Ovary (tissue), 9 donors: ENCODE measurements around the gene NR1H4. TPM values are rescaled to one million over a fixed set of nuclear protein-coding genes. Genes with fewer than 3 reads are reported as not detected.

ENCODE experiments used
- DNase-seq, 5 donors: peaks; one replicate each; pipeline ENCODE4 v3.0.0-alpha.2; 2019 to 2020
- H3K27ac ChIP-seq, 2 donors: fragments of 200-600 bp; one replicate each; pipeline versions ENCODE4 v1.5.1 to v1.8.0; 2019 to 2022
- H3K27me3 ChIP-seq: fragments of 200-600 bp; one replicate; pipeline ENCODE4 v1.8.0; 2022
- H3K36me3 ChIP-seq: fragments of 200-600 bp; sonication (generic); one replicate; pipeline ENCODE4 v1.5.1; 2019
- H3K4me1 ChIP-seq: one replicate; pipeline ENCODE4 v1.8.1; 2013; ENCODE audit warnings: mild to moderate bottlenecking, moderate library complexity; ENCODE audit not compliant: insufficient read depth
- H3K4me3 ChIP-seq: fragments of 200-600 bp; sonication (generic); one replicate; pipeline ENCODE4 v1.5.1; 2017
- H3K9me3 ChIP-seq, 2 donors: fragments of 200-600 bp in 1 of 2; sonication (generic) in 1 of 2; one replicate each; pipeline versions ENCODE4 v1.5.1 to v1.8.1; 2013 to 2019; ENCODE audit warnings: mild to moderate bottlenecking in 1 of 2, moderate library complexity in 1 of 2
- EP300 ChIP-seq: sonication (generic); formaldehyde crosslinking; IDR thresholded peaks from one replicate; pipeline ENCODE4 v1.6.1; 2017; ENCODE audit warnings: antibody characterized with exemption
- POLR2A ChIP-seq: fragments of 450-650 bp; IDR thresholded peaks from one replicate; pipeline ENCODE4 v1.6.1; 2017; ENCODE audit warnings: antibody characterized with exemption, mild to moderate bottlenecking, moderate library complexity
- WGBS, 3 donors: extraction: QIAGEN DNeasy Blood & Tissue Kit in 1 of 3; methylation state at CpG; one replicate each; pipeline versions ENCODE4 v1.1.5 to v1.1.7; 2013 to 2017; 5-methylcytosine and 5-hydroxymethylcytosine counted together
- intact Hi-C, 4 donors: fragments of 100-400 bp; cut with DNase I; formaldehyde crosslinking; loops; one replicate each; pipeline versions ENCODE4 v1.11.0 to v1.15.1; 2022 to 2023
- polyA plus RNA-seq, 2 donors: library from polyadenylated mRNA; stranded (reverse); fragments of 200-250 nt in 1 of 2; fragments of 350-450 nt in 1 of 2; fragmentation: Illumina TruSeq in 1 of 2; extraction: RNeasy Lipid Tissue Mini Kit (QIAGEN cat#74804) in 1 of 2; gene quantifications; one replicate each; pipeline ENCODE4 v1.2.3, GENCODE V29; 2013 to 2014
- total RNA-seq, 7 donors: library from RNA; depleted of rRNA in 2 of 7; stranded (reverse); fragments of >200 nt in 2 of 7; fragmentation: NEBNext Ultra II Directional in 3 of 7; extraction: Animal tissue kit (Norgen Biotek cat#: 25700) in 3 of 7; gene quantifications; one replicate each; pipeline versions ENCODE4 v1.1.0 to v1.2.4, GENCODE V29; 2016 to 2023
- TF ChIP-seq, protein P1 (sequence below), 3 donors: fragments of 450-650 bp in 2 of 3; fragments of 200-600 bp in 1 of 3; IDR thresholded peaks; one replicate each; pipeline versions ENCODE4 v1.5.1 to v1.8.0; 2016 to 2022; ENCODE audit warnings: antibody characterized with exemption in 3 of 3, mild to moderate bottlenecking in 1 of 3
- donor health status: DM: no; HTN: no; CAD: no; lungs with moderate emphysema.
- donor health status: DM: no; HTN: no; CAD: no.
- donor health status: Bipolar disorder and iron deficiency.
- donor health status: DM: yes; HTN: yes; CAD: no.
- donor health status: DM: no; HTN: no; CAD: no.
- donor health status: DM: yes; HTN: yes; CAD: no.

The NR1H4 gene
- total and polyA plus RNA-seq, 9 donors: 8.8 to 26.2 (median 15.2) TPM

- TF ChIP-seq, protein P1, sequence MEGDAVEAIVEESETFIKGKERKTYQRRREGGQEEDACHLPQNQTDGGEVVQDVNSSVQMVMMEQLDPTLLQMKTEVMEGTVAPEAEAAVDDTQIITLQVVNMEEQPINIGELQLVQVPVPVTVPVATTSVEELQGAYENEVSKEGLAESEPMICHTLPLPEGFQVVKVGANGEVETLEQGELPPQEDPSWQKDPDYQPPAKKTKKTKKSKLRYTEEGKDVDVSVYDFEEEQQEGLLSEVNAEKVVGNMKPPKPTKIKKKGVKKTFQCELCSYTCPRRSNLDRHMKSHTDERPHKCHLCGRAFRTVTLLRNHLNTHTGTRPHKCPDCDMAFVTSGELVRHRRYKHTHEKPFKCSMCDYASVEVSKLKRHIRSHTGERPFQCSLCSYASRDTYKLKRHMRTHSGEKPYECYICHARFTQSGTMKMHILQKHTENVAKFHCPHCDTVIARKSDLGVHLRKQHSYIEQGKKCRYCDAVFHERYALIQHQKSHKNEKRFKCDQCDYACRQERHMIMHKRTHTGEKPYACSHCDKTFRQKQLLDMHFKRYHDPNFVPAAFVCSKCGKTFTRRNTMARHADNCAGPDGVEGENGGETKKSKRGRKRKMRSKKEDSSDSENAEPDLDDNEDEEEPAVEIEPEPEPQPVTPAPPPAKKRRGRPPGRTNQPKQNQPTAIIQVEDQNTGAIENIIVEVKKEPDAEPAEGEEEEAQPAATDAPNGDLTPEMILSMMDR (IDR thresholded peaks at IDR 0.05): no peak
- TF ChIP-seq EP300 (no peak), POLR2A (no peak)
These were observed 10.7 kb downstream of the NR1H4 start for GRCh38 chr12:100484183-100484886.

DNA sequence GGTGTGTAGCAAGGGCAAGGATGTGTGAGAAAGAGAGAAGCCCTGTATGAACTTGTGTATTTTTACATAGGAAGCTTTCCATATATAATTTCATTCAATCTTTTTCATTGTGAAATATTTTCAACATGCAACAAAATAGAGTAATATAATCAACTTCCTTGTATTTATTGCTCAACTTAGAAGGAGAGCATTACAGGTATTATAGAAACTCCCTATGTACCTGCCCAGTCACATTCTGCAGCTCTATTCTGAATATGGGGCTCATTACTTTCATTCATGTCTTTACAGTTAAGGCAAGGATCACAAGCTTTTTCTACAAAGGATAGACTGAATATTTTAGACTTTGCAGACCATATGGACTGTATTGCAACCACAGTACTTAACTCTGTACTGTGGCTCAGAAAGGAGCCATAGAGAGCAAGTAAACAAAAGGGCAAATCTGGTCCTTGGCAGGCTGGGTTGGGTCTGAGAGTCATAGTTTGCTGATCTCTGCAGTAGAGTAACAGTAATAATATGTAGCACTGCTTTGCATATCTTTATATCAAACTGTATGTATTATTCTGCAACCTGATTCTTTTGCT, 11.3 kb downstream of the NR1H4 start:
- no peak overlapping the region for H3K4me3 ChIP-seq
- no peaks in the 10 kb centered on the region for H3K27me3 ChIP-seq
- no peaks in the 10 kb centered on the region for H3K9me3 ChIP-seq
- DNase-seq: no peak
- no peaks in the 10 kb centered on the region for H3K36me3 ChIP-seq
- H3K4me1 ChIP-seq: peaks cover 6% of the 10 kb centered on the region
- intact Hi-C loops: no loop called here
- peak overlapping the region in 1 of 2 donors; percentile 33 for H3K27ac ChIP-seq
- TF ChIP-seq POLR2A: no peak
- TF ChIP-seq, protein P1 (IDR thresholded peaks at IDR 0.05): no peak
- no peak for TF ChIP-seq EP300

More at GRCh38 chr12:100484183-100484886, 10.7 kb downstream of the NR1H4 start:
- WGBS, 3 donors: 4 to 17% (median 4%) methylated on average over 6 of the region's 6 CpGs
- Histone ChIP-seq H3K4me3 (no peak overlapping the region), H3K4me1 (peaks cover 6% of the 10 kb centered on the region), H3K9me3 (no peaks in the 10 kb centered on the region), H3K36me3 (no peaks in the 10 kb centered on the region), H3K27ac (peak overlapping the region in 1 of 2 donors; percentile 33), H3K27me3 (no peaks in the 10 kb centered on the region)
- no peak for DNase-seq
- intact Hi-C loops: no loop called here

DNA sequence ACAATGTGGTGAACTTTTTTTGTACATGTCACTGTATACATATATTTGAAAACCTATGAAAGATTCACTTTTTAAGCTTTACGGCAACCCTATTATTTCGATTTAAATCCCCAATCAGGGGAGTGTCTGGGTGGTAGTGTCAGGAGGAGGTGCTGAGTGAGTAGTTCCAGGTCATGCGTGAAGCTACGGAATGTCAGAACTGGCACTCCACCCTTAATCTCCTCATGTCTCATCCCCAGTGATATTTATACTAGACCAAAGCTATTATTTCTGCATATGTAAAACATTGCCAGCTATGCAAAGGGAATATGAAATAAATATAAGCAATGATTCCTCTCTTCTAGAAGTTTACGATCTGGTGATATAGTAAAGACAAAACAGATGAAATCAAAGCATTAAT, 12.3 kb downstream of the NR1H4 start:
- H3K36me3 ChIP-seq: no peaks in the 10 kb centered on the region
- H3K9me3 ChIP-seq: no peaks in the 10 kb centered on the region
- no peak for DNase-seq
- intact Hi-C loops: no loop called here
- 93 to 96% (median 94%) methylated on average over 5 of the region's 5 CpGs for WGBS, 3 donors
- peaks cover 9% of the 10 kb centered on the region for H3K4me1 ChIP-seq
- no peak overlapping the region for H3K27ac ChIP-seq
- no peaks in the 10 kb centered on the region for H3K27me3 ChIP-seq
- TF ChIP-seq EP300 (no peak), POLR2A (no peak)
- TF ChIP-seq, protein P1 (IDR thresholded peaks at IDR 0.05): no peak
- no peak overlapping the region for H3K4me3 ChIP-seq

DNA sequence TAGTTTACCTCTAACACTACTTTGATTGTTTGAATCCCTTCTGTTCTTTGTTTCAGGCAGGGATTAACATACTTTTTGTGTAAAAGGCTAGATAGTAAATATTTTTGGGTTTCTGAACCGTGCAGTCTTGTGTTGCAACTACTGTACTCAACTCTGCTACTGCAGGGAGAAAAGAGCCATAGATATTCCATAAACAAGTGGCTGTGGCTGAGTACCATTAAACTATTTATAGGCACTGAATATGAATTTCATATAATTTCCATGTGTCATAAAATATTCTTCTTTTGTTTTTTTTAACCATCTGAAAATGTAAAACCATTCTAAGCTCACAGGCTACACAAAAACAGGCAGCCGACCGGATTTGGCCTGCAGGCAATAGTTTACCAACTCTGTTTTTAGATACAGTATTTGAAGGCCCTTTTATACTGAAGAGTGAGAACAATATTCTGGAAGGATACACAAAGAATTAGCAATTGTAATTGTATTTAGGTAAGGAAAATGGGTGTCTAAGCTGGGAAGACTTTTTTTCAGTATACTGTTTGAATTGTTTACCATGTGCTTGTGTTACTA, 15.7 kb downstream of the NR1H4 start:
- no peaks in the 10 kb centered on the region for H3K36me3 ChIP-seq
- DNase-seq: no peak
- 11 to 29% (median 14%) methylated on average over 3 of the region's 3 CpGs for WGBS, 3 donors
- no peak overlapping the region for H3K4me3 ChIP-seq
- H3K4me1 ChIP-seq: peaks cover 9% of the 10 kb centered on the region
- H3K27me3 ChIP-seq: no peaks in the 10 kb centered on the region
- peak overlapping the region in 1 of 2 donors; percentile 60 for H3K27ac ChIP-seq
- TF ChIP-seq EP300: no peak
- TF ChIP-seq, protein P1 (IDR thresholded peaks at IDR 0.05): no peak
- TF ChIP-seq POLR2A: no peak
- H3K9me3 ChIP-seq: no peaks in the 10 kb centered on the region
- intact Hi-C loops: no loop called here
